CD4-positive, alpha-beta T cell treated with Interleukin-21 for 1 hour (primary cell): ENCODE measurements around the gene BCL6.

ENCODE experiments used
- DNase-seq: peaks from one replicate; pipeline ENCODE4 v3.0.0-alpha.2; 2020

The BCL6 gene

GRCh38 chr3:187745201-187746058, at the start of gene BCL6:
TSS of gene BCL6 (minus strand) at chr3:187745468. CDS start at chr3:187733693, 11,775 bp downstream.
- peak; percentile 98 for DNase-seq

DNA sequence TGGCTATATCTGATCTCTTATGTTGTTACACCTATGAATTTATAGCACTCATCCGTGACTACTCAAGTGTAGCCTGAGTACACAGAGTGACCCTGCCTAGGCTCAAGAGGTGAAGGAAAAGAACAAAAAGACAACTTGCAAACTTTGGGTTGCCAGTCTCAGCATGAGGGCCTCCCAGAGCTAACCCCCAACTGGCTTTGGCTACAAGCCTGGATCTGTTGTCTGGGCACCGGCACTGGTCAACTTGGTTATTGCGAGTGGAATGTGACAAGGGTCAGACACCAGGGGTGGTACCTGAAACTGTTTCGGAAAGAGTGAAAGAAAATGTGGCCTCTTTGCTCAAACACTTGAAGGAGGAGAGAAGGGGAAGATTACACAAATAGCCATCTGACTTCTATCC, 49.5 kb upstream of the BCL6 start:
- DNase-seq, result no peak

DNA sequence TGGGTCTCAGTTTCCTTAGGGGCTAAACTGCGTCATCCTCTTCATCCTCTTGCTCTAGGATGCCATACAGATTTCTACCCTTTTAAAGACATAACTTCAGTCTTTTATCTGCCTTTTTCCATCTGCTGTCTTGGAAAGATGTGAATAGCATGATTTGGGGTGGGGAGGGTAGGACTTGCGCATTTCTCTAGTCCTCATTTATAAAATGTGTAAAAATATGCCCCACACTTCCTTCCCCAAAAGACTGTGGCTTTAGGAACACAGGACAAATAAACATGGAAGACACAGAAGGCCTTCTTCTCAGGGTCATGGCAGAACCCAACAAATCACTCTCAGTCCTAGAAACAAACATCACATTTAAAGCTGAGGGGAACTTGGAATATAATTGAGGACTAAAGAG, 48.4 kb upstream of the BCL6 start:
- DNase-seq, result no peak

GRCh38 chr3:187792521-187792920, 47.3 kb upstream of the BCL6 start:
- no peak for DNase-seq

DNA sequence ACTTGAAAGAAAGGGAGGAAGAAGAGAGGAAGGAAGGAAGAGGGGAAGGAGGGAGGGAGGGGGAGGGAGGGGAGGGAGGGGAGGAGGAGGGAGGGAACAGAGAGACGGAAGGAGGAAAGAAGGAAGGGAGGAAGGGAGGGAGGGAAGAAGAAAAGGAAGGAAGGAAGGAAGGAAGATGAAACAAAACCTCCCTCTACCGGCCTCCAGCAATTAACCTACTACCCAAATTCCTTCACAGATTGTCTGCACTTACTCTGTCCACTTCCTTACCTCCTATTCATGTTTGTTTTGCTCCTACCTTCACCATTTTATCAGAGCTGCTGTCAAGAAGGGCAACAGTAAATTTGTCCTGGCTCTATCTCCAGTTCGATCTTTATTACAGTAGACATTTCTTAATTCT, 44.6 kb upstream of the BCL6 start:
- DNase-seq, result no peak

GRCh38 chr3:187788984-187789857, 44.0 kb upstream of the BCL6 start:
- DNase-seq, result no peak

DNA sequence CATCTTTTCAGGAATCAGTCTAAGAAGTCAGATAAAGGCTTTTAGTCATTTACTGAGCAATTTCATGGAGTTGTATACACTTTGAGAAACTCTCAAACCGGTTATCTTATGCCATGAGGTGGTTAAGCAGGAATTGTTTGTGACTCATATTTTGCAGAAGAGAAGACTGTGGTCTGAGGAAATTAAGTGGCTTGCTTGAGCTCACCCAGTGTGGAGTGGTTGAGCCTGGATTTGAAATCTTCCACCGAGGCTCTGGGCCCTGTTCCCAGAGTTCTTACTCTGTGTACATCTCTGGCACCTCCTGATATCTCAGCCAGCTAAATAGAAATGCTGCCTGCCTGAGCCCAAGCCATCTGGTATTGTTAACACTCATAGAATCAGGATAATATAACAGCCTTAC, 37.8 kb upstream of the BCL6 start:
- no peak for DNase-seq

GRCh38 chr3:187782006-187782405, 36.7 kb upstream of the BCL6 start:
- no peak for DNase-seq

DNA sequence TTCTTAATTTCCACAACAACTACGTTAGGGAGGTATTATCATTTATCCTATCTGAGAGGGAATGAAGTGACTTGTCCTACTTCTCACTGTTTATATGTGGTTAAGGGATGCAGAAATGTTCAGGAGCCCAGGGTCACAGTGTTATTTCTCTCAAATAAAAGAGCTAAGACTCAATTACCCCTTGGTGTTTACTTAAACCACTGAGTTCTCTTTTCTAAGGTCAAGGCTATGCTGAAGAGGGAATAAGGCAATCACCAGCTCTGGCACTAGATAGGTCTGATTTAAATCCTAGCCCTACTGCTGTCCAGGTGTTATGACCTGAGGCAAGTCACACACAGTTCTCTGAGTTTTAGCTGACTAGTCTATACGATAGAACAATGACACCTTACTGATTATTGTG, 35.7 kb upstream of the BCL6 start:
- DNase-seq, result no peak

DNA sequence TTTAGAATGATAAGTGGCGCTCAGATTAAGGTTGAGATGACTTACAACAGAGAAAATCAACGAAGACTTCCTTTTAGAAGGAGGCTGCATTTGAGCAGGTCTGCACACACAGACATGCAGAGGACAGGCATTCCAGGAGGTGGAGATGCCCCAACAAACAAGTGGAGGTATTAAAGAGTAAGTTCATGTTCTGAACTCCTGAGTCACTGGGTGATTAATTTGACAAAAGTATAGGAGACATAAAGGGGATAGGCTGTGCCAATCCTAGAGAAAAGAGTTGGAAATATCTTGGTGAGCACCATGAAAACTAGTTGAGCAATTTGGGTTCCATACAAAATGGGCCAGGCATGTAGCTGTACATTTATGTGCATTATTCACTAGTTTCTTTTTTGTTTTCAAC, 33.5 kb upstream of the BCL6 start:
- DNase-seq, result no peak

GRCh38 chr3:187777331-187777941, 32.2 kb upstream of the BCL6 start:
- peak; percentile 61 for DNase-seq

GRCh38 chr3:187775549-187775948, 30.3 kb upstream of the BCL6 start:
- DNase-seq, result no peak

DNA sequence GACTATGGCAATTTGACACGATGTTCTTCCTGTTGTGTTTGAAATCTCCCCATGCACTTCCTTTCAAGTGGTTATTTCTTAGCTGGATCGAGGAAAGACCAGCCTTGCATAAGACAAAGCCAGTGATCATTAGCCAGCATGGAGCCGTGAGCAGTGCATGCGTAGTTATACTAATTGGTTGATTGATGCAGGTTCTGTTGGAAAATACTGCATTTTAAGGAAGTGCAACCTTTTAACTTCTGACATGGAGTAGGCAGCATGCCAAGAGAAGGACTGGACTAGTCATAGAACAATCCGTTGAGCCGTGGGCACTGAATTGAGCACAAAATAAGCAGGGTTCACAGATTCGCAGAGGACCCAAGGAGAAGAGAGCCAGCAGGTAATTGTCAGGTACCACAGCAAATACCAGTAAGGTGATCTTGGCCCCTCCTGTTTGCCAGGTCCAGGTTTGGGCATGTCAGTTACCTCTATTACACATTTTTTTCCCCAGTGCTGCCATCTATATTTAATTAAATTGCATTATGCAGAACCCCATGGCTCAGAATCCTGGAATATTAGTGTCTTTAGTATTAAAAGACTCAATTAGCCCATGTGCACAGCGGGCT, 29.0 kb upstream of the BCL6 start:
- DNase-seq, result peak; percentile 9

GRCh38 chr3:187773233-187774184, 28.2 kb upstream of the BCL6 start:
- DNase-seq, result peak; percentile 9

DNA sequence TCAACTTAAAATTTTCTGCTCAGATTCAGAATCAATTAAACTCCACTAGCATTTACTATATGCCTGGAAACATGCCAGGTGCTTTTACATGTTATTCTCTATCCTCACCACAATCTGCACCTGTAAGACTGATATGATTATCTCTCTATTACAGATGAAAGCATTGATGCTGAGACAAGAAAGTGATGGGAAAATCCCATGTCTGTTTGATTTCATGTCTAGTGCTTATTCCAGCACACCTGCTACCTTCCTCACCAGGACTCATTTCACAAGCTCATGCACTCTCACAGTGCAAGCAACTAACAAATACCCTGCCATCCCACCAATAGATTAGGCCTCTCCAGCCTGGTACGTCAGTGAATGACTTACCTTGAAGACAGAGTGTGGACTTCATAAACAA, 25.0 kb upstream of the BCL6 start:
- peak; percentile 67 for DNase-seq

DNA sequence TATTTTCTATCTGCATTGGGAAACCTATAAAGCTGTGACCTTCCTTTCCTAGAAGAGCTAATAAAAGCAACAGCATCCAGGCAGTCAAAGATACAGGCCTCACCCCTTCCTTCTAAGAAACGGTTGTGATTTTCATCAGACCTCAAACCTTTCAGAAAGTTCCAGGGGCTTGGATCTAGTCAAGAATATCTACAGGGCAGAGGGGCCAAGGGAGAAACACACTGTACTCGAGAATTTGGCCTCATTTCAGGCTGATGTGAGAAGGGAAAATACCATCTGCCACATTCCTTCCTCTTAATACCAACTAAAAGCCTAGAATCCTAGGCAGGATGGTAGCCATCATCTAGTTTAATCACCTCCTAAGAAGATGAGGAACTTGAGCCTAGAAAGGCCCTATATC, 24.5 kb upstream of the BCL6 start:
- DNase-seq, result no peak

DNA sequence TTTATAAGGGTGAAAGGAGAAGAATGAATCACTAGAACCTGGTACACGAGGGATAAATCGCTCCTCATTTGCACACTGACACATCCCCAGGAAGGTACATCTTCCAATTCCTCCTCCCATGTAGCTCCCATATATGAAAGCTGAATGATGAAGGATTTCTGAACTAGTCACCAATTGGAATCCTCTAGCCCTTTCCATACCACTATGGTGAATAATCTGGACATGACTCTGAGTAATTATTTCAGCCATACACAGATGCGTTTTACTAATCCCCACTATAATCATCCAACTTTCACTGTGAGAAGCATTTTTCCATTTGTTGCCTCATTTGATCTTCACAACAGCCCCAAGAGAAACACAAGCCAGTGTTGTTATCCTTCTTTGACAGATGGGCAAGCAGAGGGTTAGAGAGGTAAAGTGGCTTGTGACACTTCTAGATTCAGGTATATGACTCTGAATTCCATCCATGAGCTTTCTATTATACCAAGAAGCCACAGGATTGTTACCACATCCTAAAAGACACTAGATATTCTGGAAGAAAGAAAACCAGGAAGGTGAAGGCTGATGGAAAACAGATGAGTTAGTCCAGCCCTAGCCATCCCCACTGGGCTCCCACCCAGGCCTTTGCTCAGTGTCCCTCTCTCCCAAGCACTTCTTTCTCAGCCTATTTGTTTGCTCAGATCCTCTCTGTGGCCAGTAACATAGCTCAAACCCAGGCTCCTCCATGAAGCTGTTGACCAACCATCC, 22.2 kb upstream of the BCL6 start:
- no peak for DNase-seq

- DNase-seq, result no peak
Observed at GRCh38 chr3:187765342-187765741, 20.1 kb upstream of the BCL6 start.

DNA sequence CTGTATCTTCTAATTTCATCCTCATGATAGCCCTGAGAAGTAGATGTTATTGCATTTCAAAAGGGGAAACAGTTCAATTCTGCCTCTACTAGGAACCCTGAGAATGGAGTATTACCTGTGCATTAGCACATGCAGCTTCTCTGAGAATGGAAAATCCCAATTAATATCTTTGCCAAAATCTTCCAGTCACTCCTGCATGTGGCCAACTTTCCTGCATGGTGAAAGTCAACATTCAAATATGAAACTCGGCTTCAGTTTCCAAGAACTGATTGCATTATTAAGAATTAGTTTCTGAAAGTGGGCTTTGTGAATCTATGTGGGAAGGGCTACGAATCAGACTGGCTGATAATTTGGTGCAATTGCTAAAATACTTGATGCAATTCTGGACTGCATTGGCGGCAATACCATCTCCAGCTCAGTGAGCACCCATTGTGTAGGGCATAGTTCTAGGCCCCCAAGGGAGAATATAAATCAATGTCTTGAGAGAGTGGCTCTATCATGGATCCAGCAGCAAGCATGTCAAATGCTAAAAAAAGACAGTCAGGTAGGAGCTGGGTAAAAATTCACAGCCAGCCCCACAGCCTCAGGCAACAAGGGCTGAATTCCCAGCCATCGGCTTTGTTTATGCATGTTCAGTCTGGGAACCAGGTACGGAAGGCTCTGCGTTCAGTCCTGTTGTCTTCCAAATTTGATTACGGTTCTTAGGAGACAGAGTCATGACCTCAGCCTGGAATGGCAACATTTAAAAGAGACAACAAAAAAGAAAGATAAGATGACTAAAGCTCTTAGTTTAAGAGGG, 18.8 kb upstream of the BCL6 start:
- DNase-seq, result no peak

GRCh38 chr3:187762792-187763191, 17.5 kb upstream of the BCL6 start:
- no peak for DNase-seq
